IMR-90 (cell line): ENCODE data around the gene TMEM253. TPM values are rescaled to one million over a fixed set of nuclear protein-coding genes. Genes with fewer than 3 reads are reported as not detected.

ENCODE experiments used
- ATAC-seq: fragments of 200-7000 bp; cut with Tn5 transposase; 2 replicates; pipeline ENCODE4 v1.9.1; 2020; ENCODE audit warnings: low read depth, mild to moderate bottlenecking, moderate library complexity
- BruUV-seq: library from RNA; stranded (reverse); fragments of 400-500 nt; replicated peaks from 2 replicates; lab custom pipeline; 2021; lab: Mats Ljungman, UMichigan
- CTCF ChIA-PET: fragments of 300-600 bp; formaldehyde crosslinking; extraction: SDS; loops from one replicate; lab custom pipeline; 2021; ENCODE audit warnings: antibody characterized with exemption; lab: Yijun Ruan, JAX
- POLR2A ChIA-PET: fragments of 300-600 bp; sonication (Branson Sonifier 250); formaldehyde crosslinking; loops from one replicate; lab custom pipeline; 2022; ENCODE audit warnings: antibody characterized with exemption; ENCODE audit not compliant: unreplicated experiment; lab: Charles Lee
- DNase-seq: peaks from one replicate; pipeline ENCODE4 v3.0.0; 2013
- H2AFZ ChIP-seq: replicated peaks from 2 replicates; pipeline ENCODE3; 2013; ENCODE audit warnings: low read length, mild to moderate bottlenecking; ENCODE audit not compliant: poor library complexity
- H2AK5ac ChIP-seq: 2 replicates; pipeline ENCODE4 v1.6.1; 2013; ENCODE audit warnings: low read depth, low read length, inconsistent platforms
- H2AK9ac ChIP-seq: replicated peaks from 2 replicates; pipeline ENCODE3; 2013; ENCODE audit warnings: mild to moderate bottlenecking, low read depth, low read length, moderate library complexity; ENCODE audit not compliant: poor library complexity
- H2BK120ac ChIP-seq: 2 replicates; pipeline ENCODE4 v1.6.1; 2013; ENCODE audit warnings: low read depth, low read length, inconsistent platforms
- H2BK15ac ChIP-seq: 3 replicates; pipeline ENCODE4 v1.6.1; 2013; ENCODE audit warnings: low read depth, low read length, inconsistent platforms
- H2BK20ac ChIP-seq: 2 replicates; pipeline ENCODE4 v1.6.1; 2013; ENCODE audit warnings: low read depth, mild to moderate bottlenecking, inconsistent platforms, low read length, moderate library complexity
- H2BK5ac ChIP-seq: 2 replicates; pipeline ENCODE4 v1.6.1; 2013; ENCODE audit warnings: mild to moderate bottlenecking, low read depth, low read length, inconsistent platforms; ENCODE audit not compliant: poor library complexity, severe bottlenecking
- H3K14ac ChIP-seq: replicated peaks from 2 replicates; pipeline ENCODE4 v1.6.1; 2013; ENCODE audit warnings: low read depth, low read length, inconsistent platforms
- H3K18ac ChIP-seq: 2 replicates; pipeline ENCODE4 v1.6.1; 2013; ENCODE audit warnings: low read depth, low read length, control low read depth
- H3K23ac ChIP-seq: 2 replicates; pipeline ENCODE4 v1.6.1; 2013; ENCODE audit warnings: low read depth, low read length, inconsistent platforms
- H3K27ac ChIP-seq: 2 replicates; pipeline ENCODE4 v1.5.1; 2013; ENCODE audit warnings: mild to moderate bottlenecking, control low read depth, low read length; ENCODE audit not compliant: insufficient read depth
- H3K27me3 ChIP-seq: 2 replicates; pipeline ENCODE4 v1.6.1; 2013; ENCODE audit warnings: low read length; ENCODE audit not compliant: control insufficient read depth, insufficient read depth
- H3K36me3 ChIP-seq: 2 replicates; pipeline ENCODE4 v1.6.1; 2013; ENCODE audit warnings: low read length, mixed read lengths; ENCODE audit not compliant: control insufficient read depth, insufficient read depth
- H3K4ac ChIP-seq: 2 replicates; pipeline ENCODE4 v1.6.1; 2013; ENCODE audit warnings: low read depth, low read length, inconsistent platforms
- H3K4me1 ChIP-seq: 2 replicates; pipeline ENCODE4 v1.6.1; 2013; ENCODE audit warnings: low read length, mixed read lengths; ENCODE audit not compliant: control insufficient read depth, insufficient read depth
- H3K4me2 ChIP-seq: 2 replicates; pipeline ENCODE4 v1.6.1; 2013; ENCODE audit warnings: low read depth, mild to moderate bottlenecking, control low read depth, low read length, moderate library complexity
- H3K4me3 ChIP-seq: 2 replicates; pipeline ENCODE4 v1.5.1; 2013; ENCODE audit warnings: low read depth, mild to moderate bottlenecking, control low read depth, low read length, moderate library complexity; ENCODE audit not compliant: insufficient read depth
- H3K56ac ChIP-seq: 2 replicates; pipeline ENCODE4 v1.6.1; 2013; ENCODE audit warnings: low read length, inconsistent platforms; ENCODE audit not compliant: insufficient read depth; ENCODE audit errors: extremely low read depth
- H3K79me1 ChIP-seq, 2 experiments: 2 replicates each; pipeline ENCODE4 v1.6.1; 2013; ENCODE audit warnings: low read length in 2 of 2, inconsistent platforms in 1 of 2, low read depth in 1 of 2
- H3K9ac ChIP-seq: 2 replicates; pipeline ENCODE4 v1.6.1; 2013; ENCODE audit warnings: low read depth, low read length, control low read depth
- H3K9me1 ChIP-seq: 2 replicates; pipeline ENCODE4 v1.6.1; 2013; ENCODE audit warnings: low read length, inconsistent platforms; ENCODE audit not compliant: insufficient read depth
- H3K9me3 ChIP-seq: 2 replicates; pipeline ENCODE4 v1.6.1; 2013; ENCODE audit warnings: low read length; ENCODE audit not compliant: control insufficient read depth, insufficient read depth
- H4K20me1 ChIP-seq: 2 replicates; pipeline ENCODE4 v1.6.1; 2013; ENCODE audit warnings: low read length, inconsistent platforms; ENCODE audit not compliant: insufficient read depth
- H4K5ac ChIP-seq: 2 replicates; pipeline ENCODE4 v1.6.1; 2013; ENCODE audit warnings: mild to moderate bottlenecking, low read depth, low read length, control low read depth
- H4K8ac ChIP-seq, 2 experiments: 2 replicates each; pipeline ENCODE4 v1.6.1; 2013; ENCODE audit warnings: low read depth in 2 of 2, low read length in 2 of 2, control low read depth in 1 of 2, inconsistent platforms in 1 of 2
- H4K91ac ChIP-seq: 2 replicates; pipeline ENCODE4 v1.6.1; 2013; ENCODE audit warnings: low read depth, low read length, inconsistent platforms; ENCODE audit not compliant: insufficient read depth
- BHLHE40 ChIP-seq: fragments of 150-350 bp; IDR thresholded peaks from 2 replicates; pipeline ENCODE4 v1.6.1; 2016; ENCODE audit warnings: mild to moderate bottlenecking, low read depth, low read length
- CEBPB ChIP-seq: IDR thresholded peaks from 2 replicates; pipeline ENCODE4 v1.6.1; 2012; ENCODE audit warnings: low read depth, low read length, improper control_type of control experiment
- CHD1 ChIP-seq: IDR thresholded peaks from 2 replicates; pipeline ENCODE4 v1.6.1; 2012; ENCODE audit warnings: low read depth, low read length, improper control_type of control experiment
- FOS ChIP-seq: fragments of 150-350 bp; IDR thresholded peaks from 2 replicates; pipeline ENCODE4 v1.6.1; 2016; ENCODE audit warnings: low read depth, low read length
- MAFK ChIP-seq: IDR thresholded peaks from 2 replicates; pipeline ENCODE4 v1.6.1; 2012; ENCODE audit warnings: low read depth, low read length, improper control_type of control experiment
- NFE2L2 ChIP-seq: fragments of 150-350 bp; IDR thresholded peaks from 2 replicates; pipeline ENCODE4 v1.6.1; 2016; ENCODE audit warnings: low read depth, mild to moderate bottlenecking, low read length
- POLR2A ChIP-seq: IDR thresholded peaks from 2 replicates; pipeline ENCODE4 v1.6.1; 2012; ENCODE audit warnings: mild to moderate bottlenecking, low read depth, low read length
- RAD21 ChIP-seq: IDR thresholded peaks from 2 replicates; pipeline ENCODE4 v1.6.1; 2012; ENCODE audit warnings: low read length, improper control_type of control experiment
- RFX5 ChIP-seq: IDR thresholded peaks from 2 replicates; pipeline ENCODE4 v1.8.0; 2012; ENCODE audit warnings: low read depth, mild to moderate bottlenecking, low read length, moderate library complexity
- SMC3 ChIP-seq: fragments of 150-350 bp; IDR thresholded peaks from 2 replicates; pipeline ENCODE4 v1.6.1; 2016; ENCODE audit warnings: low read depth, mild to moderate bottlenecking, antibody characterized with exemption, low read length, moderate library complexity
- WGBS, 2 experiments: methylation state at CpG; one replicate each; pipeline versions ENCODE4 v1.1.5 to v1.1.7; 2013; ENCODE audit warnings: missing lambda C conversion rate in 2 of 2; ENCODE audit not compliant: insufficient read length in 1 of 2; ENCODE audit errors: extremely low coverage in 2 of 2; 5-methylcytosine and 5-hydroxymethylcytosine counted together
- dilution Hi-C: fragments of 300-500 bp; cut with HindIII; formaldehyde crosslinking; loops from one replicate; pipeline ENCODE4 v1.14.3; 2018; ENCODE audit warnings: low sequenced_read_pairs; ENCODE audit not compliant: unreplicated experiment
- in situ Hi-C: fragments of 300-500 bp; cut with MboI; formaldehyde crosslinking; loops from 3 replicates; pipeline ENCODE4 v1.14.3; 2019; ENCODE audit warnings: low sequenced_read_pairs, inconsistent platforms, mixed read lengths
- intact Hi-C: fragments of 100-400 bp; cut with micrococcal nuclease; formaldehyde crosslinking; loops from 2 replicates; pipeline ENCODE4 v1.10.0; 2022
- polyA plus RNA-seq, 3 experiments: library from polyadenylated mRNA; depleted of rRNA; stranded (reverse); fragments of >200 nt; gene quantifications; 2 replicates each; pipeline ENCODE4 v1.2.3, GENCODE V29; 2012; ENCODE audit warnings: low replicate concordance in 1 of 3
- total RNA-seq: library from RNA; depleted of rRNA; stranded (reverse); fragments of >200 nt; gene quantifications from 2 replicates; pipeline ENCODE4 v1.2.3, GENCODE V29; 2012
- TF ChIP-seq, protein P1 (sequence below): conservative IDR thresholded peaks from 2 replicates; pipeline ENCODE4 v1.5.1; 2012; ENCODE audit warnings: mild to moderate bottlenecking, low read depth, low read length, improper control_type of control experiment
- TF ChIP-seq, protein P2 (sequence below): fragments of 150-350 bp; IDR thresholded peaks from 2 replicates; pipeline ENCODE4 v1.6.1; 2017; ENCODE audit warnings: mild to moderate bottlenecking, antibody characterized with exemption, low read length, low read depth
- TF ChIP-seq, protein P3 (sequence below): fragments of 150-350 bp; IDR thresholded peaks from 2 replicates; pipeline ENCODE4 v1.6.1; 2016; ENCODE audit warnings: low read depth, mild to moderate bottlenecking, low read length, moderate library complexity, borderline replicate concordance

Gene TMEM253
- total and polyA plus RNA-seq, 2 of the 4 experiments (the other 2 are of a cell fraction) = 0.07 TPM; not detected in 1

DNA sequence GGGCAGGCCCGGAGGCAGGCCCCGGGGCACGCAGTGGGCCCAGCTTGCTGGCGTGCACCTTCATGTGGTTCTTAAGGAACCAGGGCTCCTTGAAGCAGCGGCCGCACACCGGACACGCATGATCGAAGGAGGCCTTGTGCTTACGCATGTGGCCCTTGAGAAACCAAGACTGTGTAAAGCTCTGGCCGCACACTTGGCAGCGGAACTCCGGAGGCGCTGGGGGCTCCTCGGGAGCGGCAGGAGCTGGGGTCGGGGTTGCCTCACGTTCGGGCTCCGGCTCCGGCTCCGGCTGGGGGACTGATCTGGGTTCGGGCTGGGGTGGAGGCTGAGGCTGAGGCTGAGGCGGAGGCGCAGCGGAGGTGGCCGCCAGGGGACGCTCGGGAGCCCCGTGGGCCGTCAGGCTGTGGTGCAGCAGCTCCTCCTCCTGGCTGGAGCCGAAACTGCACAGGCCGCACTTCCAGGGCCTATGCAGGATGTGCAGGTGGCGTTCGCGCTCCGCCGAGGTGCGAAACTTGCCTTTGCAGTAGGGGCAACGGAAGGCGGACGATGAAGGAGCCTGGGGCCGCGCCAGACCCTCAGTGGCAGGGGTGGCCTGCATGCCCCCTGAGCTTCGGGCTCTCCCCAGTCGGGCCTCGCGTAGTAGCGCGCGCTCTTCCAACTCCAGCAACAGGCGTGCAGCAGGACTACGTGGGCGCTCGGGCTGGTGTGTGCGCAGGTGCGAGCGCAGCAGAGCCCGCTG, 8.4 kb upstream of the TMEM253 start:
- H3K4me1 ChIP-seq = peaks cover 5% of the 10 kb centered on the region
- no peak overlapping the region for H3K4me2 ChIP-seq
- peaks cover 2% of the 10 kb centered on the region for H4K20me1 ChIP-seq
- H2BK20ac ChIP-seq = no peak overlapping the region
- no peak overlapping the region for H3K23ac ChIP-seq
- H4K5ac ChIP-seq = no peak overlapping the region
- ATAC-seq (peak; percentile 85), DNase-seq (peak; percentile 67)
- no peak overlapping the region for H2BK15ac ChIP-seq
- no peak overlapping the region for H2BK5ac ChIP-seq
- POLR2A ChIA-PET = interaction anchor here (1.3 kb wide), 1 partner anchor 21 kb away, joined by 3 read pairs; no protein-coding TSS in a partner anchor
- H3K27me3 ChIP-seq = no peaks in the 10 kb centered on the region
- H3K56ac ChIP-seq = no peak overlapping the region
- CTCF ChIA-PET = interaction anchor here (0.6 to 2.9 kb wide), 15 partner anchors 9 to 106 kb away, joined by 3 to 22 read pairs (median 4); partner anchors contain the start of gene ARHGEF40
- WGBS, 2 experiments = 55% methylated on average over 22 of the region's 59 CpGs; no CpG with 5 or more reads in 1 of the 2 experiments
- peak overlapping the region in 1 of 2 experiments; percentile 2; a peak in 1 of 4 replicates for H4K8ac ChIP-seq
- no peaks in the 10 kb centered on the region for H3K9me3 ChIP-seq
- 0 out of 2 replicates have a peak, but pooled peaks cover 1% of the 10 kb centered on the region for H3K9me1 ChIP-seq
- peak overlapping the region; percentile 92 for H2AK9ac ChIP-seq
- H3K27ac ChIP-seq = no peak overlapping the region
- in situ Hi-C loops (loop anchor here (25.0 kb wide), 2 partner anchors 630 to 755 kb away; partner anchors contain the start of genes APEX1, CCNB1IP1, OSGEP and PARP2), dilution Hi-C loops (no loop called here), intact Hi-C loops (loop anchor here (1.0 kb wide), 3 partner anchors 12 to 78 kb away; no protein-coding TSS in a partner anchor)
- 0 out of 4 replicates have a peak, but pooled peaks cover 3 to 6% of the 10 kb centered on the region in 2 experiments for H3K79me1 ChIP-seq
- H3K18ac ChIP-seq = no peak overlapping the region
- no peak overlapping the region for H3K4ac ChIP-seq
- no peak overlapping the region for H3K9ac ChIP-seq
- no peak overlapping the region for H3K14ac ChIP-seq
- peak overlapping the region; percentile 80 for H2AFZ ChIP-seq
- H2AK5ac ChIP-seq = peak overlapping the region; percentile 40; the same call in 1 of the 2 replicates
- H2BK120ac ChIP-seq = no peak overlapping the region
- no TSS peak for BruUV-seq
- H3K36me3 ChIP-seq = peaks cover 25% of the 10 kb centered on the region
- no peak overlapping the region for H4K91ac ChIP-seq
- no peak overlapping the region for H3K4me3 ChIP-seq
- TF ChIP-seq RAD21 (peak; percentile 100), BHLHE40 (peak; percentile 44; the same call in 1 of the 2 replicates), POLR2A (peak; percentile 65; the same call in 1 of the 2 replicates), NFE2L2 (no peak), CHD1 (no peak), FOS (no peak), CEBPB (no peak), MAFK (peak; percentile 50; the same call in 1 of the 2 replicates), SMC3 (peak; percentile 100), RFX5 (0 out of 2 replicates have a peak, but pooled peaks have one; percentile 26)
- TF ChIP-seq, protein P1, sequence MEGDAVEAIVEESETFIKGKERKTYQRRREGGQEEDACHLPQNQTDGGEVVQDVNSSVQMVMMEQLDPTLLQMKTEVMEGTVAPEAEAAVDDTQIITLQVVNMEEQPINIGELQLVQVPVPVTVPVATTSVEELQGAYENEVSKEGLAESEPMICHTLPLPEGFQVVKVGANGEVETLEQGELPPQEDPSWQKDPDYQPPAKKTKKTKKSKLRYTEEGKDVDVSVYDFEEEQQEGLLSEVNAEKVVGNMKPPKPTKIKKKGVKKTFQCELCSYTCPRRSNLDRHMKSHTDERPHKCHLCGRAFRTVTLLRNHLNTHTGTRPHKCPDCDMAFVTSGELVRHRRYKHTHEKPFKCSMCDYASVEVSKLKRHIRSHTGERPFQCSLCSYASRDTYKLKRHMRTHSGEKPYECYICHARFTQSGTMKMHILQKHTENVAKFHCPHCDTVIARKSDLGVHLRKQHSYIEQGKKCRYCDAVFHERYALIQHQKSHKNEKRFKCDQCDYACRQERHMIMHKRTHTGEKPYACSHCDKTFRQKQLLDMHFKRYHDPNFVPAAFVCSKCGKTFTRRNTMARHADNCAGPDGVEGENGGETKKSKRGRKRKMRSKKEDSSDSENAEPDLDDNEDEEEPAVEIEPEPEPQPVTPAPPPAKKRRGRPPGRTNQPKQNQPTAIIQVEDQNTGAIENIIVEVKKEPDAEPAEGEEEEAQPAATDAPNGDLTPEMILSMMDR = peak; percentile 100; the same call in 1 of the 2 replicates
- TF ChIP-seq, protein P2, sequence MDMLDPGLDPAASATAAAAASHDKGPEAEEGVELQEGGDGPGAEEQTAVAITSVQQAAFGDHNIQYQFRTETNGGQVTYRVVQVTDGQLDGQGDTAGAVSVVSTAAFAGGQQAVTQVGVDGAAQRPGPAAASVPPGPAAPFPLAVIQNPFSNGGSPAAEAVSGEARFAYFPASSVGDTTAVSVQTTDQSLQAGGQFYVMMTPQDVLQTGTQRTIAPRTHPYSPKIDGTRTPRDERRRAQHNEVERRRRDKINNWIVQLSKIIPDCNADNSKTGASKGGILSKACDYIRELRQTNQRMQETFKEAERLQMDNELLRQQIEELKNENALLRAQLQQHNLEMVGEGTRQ = peak; percentile 11; the same call in 1 of the 2 replicates
- TF ChIP-seq, protein P3, sequence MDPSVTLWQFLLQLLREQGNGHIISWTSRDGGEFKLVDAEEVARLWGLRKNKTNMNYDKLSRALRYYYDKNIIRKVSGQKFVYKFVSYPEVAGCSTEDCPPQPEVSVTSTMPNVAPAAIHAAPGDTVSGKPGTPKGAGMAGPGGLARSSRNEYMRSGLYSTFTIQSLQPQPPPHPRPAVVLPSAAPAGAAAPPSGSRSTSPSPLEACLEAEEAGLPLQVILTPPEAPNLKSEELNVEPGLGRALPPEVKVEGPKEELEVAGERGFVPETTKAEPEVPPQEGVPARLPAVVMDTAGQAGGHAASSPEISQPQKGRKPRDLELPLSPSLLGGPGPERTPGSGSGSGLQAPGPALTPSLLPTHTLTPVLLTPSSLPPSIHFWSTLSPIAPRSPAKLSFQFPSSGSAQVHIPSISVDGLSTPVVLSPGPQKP = no peak
